ENCODE data around the gene SH3BP5L.
A peak's percentile ranks its signal among the peaks of the same experiment; 100 is the strongest.

DNA sequence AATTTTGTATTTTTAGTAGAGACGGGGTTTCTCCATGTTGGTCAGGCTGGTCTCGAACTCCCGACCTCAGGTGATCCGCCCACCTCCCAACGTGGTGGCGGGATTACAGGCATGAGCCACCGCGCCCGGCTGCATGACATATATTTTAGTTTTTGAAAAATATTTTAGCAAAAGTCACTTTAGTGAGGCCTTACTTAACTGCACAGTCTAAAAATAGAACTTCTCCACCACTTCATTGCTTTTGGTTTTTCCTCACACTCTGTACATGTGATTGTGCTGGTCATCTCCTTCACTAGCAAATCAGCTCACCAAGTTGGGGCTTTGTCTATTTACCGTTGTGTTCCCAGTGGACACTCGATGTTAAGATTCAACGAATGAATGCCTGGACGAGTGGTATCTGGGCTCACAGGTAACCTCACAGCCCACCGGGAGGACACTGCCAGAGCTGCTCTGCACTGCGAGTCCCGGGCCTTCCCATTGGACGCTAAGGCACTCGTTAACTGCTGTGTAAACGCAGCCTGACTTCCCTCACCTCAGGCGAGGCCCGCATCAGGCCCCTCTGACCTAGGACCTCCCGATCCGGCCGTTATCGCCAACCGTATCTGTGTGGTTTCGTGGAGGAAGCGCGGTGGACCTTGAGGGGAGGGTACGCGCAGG lies 47.2 kb upstream of the SH3BP5L start:
- TF ChIP-seq CTCF (IDR thresholded peaks at IDR 0.05) (no peak), EP300 (IDR thresholded peaks at IDR 0.05) (peak in 1 of 2 donors; percentile 6)

Data from tibial nerve (tissue), 4 donors.